ENCODE results near the gene NDUFAF7. TPM values are rescaled to one million over a fixed set of nuclear protein-coding genes. Genes with fewer than 3 reads are reported as not detected.
"Not testable (repeated sequence)": the region's sequence is repeated elsewhere in the genome, so short reads cannot be mapped to it uniquely, and the experiment has no call there.

NDUFAF7 gene
- total RNA-seq, 1 donor from 2014 or later: 24.2 TPM

DNA sequence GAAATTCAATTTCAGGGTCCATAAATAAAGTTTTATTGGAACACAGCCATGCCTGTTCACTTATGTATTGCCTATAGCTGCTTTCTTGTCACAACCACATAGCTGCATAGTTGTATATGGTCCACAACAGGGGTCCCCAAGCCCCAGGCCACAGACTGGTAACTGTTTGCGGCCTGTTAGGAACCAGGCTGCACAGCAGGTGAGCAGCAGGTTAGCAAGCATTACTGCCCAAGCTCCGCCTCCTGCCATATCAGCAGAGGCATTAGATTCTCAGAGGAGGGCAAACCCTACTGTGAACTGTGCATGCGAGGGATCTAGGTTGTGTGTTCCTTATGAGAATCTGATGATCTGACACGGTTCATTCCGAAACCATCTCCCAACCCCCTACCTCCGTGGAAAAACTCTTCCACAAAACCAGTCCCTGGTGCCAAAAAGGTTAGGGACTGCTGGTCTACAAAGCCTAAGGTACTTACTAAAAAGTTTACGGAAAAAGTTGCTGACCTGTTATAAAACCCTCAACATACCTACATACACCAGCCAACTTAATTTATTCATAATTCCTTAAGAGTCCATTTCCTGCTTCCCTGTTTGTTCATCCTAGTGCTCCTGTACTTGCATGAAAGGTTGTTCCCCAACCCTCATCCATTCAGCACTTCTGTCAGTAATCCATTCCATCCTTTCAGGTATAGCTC is 40.1 kb downstream of the NDUFAF7 start:
- no peak for DNase-seq (ENCODE audit: low spot score)
- intact Hi-C loops (cut with DNase I): no loop called here

DNA sequence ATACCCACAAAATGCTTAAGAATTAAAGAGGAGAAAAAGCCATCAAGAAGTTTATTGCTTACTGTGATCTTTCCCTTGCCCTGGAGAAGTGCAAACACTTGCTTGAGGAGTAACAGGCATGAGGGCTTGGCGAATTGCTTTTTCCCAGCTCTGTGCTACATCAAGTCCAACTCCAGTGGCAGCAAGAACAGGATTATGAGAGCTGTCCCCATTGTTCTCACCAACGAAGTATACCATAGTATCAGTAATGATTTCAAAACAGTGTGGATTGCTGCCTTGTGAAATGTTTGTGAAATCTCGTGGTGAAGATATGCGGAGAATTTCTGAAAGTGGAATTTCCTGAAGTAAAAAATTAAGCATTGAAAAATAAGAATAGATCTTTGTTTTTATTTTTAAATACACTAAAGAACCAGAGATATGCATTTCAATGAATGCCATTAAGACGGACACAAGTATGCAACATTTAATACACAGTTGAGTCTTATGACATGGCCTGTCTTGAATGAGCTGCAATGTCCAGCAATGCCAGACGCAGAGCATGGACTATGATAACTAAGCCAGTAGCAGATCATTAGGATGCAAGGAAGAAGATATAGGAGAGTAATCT is 43.0 kb downstream of the NDUFAF7 start:
- no peak for DNase-seq (ENCODE audit: low spot score)
- intact Hi-C loops (cut with DNase I): no loop called here

GRCh38 chr2:37276291-37276690 is 44.8 kb downstream of the NDUFAF7 start:
- DNase-seq (ENCODE audit: low spot score): no peak
- intact Hi-C loops (cut with DNase I): no loop called here

DNA sequence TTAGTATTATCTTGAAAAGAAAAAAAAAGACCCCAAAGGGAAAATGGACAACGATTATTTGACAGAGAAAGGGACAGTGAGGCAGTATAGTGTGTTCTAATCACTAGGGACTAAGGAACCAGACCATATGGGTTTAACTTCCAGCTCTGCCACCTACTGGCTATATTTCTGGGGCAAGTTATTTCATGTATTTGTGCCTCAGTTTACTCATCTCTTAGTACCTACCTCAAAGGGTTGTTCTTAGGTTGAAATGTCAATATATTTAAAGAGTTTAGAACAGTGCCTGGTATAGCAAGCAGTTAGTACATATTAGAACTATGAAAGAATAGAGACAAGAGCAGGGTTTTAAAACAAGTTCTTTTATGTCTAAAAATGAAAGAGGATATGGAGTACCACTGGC is 50.5 kb downstream of the NDUFAF7 start:
- intact Hi-C loops (cut with DNase I): no loop called here

DNA sequence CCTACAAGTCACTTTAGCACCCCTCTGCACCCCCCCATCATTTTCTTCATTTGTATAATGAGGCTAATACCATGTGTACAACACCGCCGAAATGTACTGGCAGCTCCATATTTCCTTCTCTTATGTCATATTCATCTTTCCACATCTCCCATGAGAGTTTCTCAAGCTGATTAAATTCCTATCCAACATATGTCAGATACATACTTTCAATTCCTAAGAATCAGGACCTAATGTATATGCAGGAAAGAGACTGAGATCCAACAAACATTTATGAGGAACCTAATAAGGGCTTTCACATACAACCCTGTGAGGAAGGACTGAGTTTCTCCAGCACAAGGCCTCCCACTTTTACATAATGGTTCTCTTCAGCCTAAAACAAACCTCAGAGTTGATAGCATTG is 51.3 kb downstream of the NDUFAF7 start:
- no peak for DNase-seq (ENCODE audit: low spot score)
- intact Hi-C loops (cut with DNase I): no loop called here

More for the DNA sequence above, 50.5 kb downstream of the NDUFAF7 start:
- no peak for DNase-seq (ENCODE audit: low spot score)

GRCh38 chr2:37283207-37283606 is 51.7 kb downstream of the NDUFAF7 start:
- DNase-seq (ENCODE audit: low spot score): no peak
- intact Hi-C loops (cut with DNase I): no loop called here

DNA sequence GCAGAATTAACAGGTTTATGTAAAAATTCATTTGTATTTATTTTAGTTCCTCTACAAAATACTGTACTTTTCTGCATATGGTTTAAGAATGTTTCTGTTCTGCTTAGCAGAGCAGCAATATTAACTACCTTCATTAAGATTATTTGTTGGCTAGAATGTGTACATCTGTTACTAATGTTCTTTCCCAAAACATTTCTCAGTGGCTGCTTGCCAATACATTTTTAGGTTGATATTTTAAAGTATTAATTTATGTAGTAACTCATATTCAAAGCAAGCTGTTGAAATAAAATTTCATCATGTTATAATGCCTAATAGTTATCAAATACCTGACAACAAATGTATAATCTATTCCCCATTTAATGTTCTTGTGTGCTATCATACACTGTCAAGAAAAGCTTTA is 52.9 kb downstream of the NDUFAF7 start:
- intact Hi-C loops (cut with DNase I): no loop called here
- no peak for DNase-seq (ENCODE audit: low spot score)

- intact Hi-C loops (cut with DNase I): no loop called here
- DNase-seq (ENCODE audit: low spot score): no peak
Measured at GRCh38 chr2:37287966-37288365, 56.5 kb downstream of the NDUFAF7 start.

DNA sequence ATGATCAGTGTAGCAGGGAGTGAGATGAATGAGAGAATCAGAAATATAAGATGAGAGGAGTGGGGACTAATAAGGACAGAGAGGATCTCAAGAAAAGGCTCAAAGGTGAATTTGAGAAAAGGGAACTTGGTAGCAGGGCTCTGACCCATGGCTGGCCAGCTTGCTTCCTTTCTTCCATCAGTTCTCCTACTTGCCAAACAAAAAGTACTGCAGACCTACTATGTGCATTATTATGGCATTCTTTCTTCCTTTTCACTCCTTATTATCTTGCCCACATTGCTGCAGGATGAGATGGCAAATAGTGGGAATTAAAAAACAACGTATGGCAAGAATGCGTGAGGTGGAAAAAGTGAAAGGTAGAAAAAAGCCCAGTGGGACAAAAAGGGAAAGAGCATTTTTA is 60.2 kb downstream of the NDUFAF7 start:
- intact Hi-C loops (cut with DNase I): no loop called here

DNA sequence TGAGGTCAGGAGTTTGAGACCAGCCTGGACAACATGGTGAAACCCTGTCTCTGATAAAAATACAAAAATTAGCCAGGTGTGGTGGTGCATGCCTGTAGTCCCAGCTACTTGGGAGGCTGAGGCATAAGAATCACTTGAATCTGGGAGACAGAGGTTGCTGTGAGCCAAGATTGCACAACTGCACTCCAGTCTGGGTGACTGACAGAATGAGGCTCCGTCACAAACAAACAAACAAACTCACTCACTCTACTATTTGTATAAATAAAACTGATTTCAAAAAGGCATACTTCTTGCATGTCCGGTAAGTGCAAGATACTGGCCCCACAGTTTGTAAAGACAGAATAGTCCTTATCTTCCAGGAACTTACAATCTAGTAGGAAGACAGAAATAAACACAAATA is 63.4 kb downstream of the NDUFAF7 start:
- intact Hi-C loops (cut with DNase I); DNase-seq (ENCODE audit: low spot score): not testable (repeated sequence)

More for the DNA sequence above, 60.2 kb downstream of the NDUFAF7 start:
- no peak for DNase-seq (ENCODE audit: low spot score)

GRCh38 chr2:37295469-37296073 is 64.1 kb downstream of the NDUFAF7 start:
- DNase-seq (ENCODE audit: low spot score): no peak
- intact Hi-C loops (cut with DNase I): no loop called here

GRCh38 chr2:37297632-37298031 is 66.2 kb downstream of the NDUFAF7 start:
- no peak for DNase-seq (ENCODE audit: low spot score)
- intact Hi-C loops (cut with DNase I): no loop called here

Other genes starting within 250 kb of the NDUFAF7 start
- gene HEATR5B, start 147.3 kb upstream of the NDUFAF7 start, total RNA-seq: 16.8 TPM
- 6.7 TPM for gene GPATCH11, start 147.1 kb upstream of the NDUFAF7 start, total RNA-seq
- 17.9 TPM for gene EIF2AK2, start 74.7 kb upstream of the NDUFAF7 start, total RNA-seq
- not detected for gene SULT6B1, start 43.0 kb upstream of the NDUFAF7 start, total RNA-seq
- gene CEBPZOS, start 35.2 kb upstream of the NDUFAF7 start, total RNA-seq: 49.1 TPM
- 31.4 TPM for gene CEBPZ, start 62 bp upstream of the NDUFAF7 start, total RNA-seq
- 13.5 TPM for gene PRKD3, start 93.2 kb downstream of the NDUFAF7 start, total RNA-seq
- 5.2 TPM for gene QPCT, start 113.0 kb downstream of the NDUFAF7 start, total RNA-seq

All from cardiac septum (tissue), 1 donor.